OCI-LY1 (cell line): ENCODE results near the gene DHRS7B.

Experiments
- EZH2 ChIP-seq: fragments of 200-600 bp; sonication (generic), shearing (Covaris generic); IDR thresholded peaks from 2 replicates; pipeline ENCODE4 v1.8.0; 2017; ENCODE audit warnings: borderline replicate concordance, mixed run types, mild to moderate bottlenecking, antibody characterized with exemption, low read length, moderate library complexity, mixed read lengths
- TF ChIP-seq, protein P1 (sequence below): fragments of 200-600 bp; sonication (generic), shearing (Covaris generic); IDR thresholded peaks from 2 replicates; pipeline ENCODE4 v1.5.1; 2017; ENCODE audit warnings: mild to moderate bottlenecking, antibody characterized with exemption, low read length, moderate library complexity, mixed read lengths

DNA sequence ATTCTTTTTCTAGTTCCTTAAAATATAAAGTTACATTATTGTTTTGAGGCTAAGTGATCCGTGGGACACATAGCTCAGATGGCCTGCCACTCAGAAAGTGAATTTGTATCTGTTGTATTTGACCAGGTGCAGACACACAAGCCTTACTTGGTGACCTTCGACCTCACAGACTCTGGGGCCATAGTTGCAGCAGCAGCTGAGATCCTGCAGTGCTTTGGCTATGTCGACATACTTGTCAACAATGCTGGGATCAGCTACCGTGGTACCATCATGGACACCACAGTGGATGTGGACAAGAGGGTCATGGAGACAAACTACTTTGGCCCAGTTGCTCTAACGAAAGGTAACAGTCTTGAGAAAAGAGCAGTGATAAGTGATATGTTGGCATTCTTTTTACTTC lies 56.7 kb downstream of the DHRS7B start:
- TF ChIP-seq EZH2 = no peak
- TF ChIP-seq, protein P1, sequence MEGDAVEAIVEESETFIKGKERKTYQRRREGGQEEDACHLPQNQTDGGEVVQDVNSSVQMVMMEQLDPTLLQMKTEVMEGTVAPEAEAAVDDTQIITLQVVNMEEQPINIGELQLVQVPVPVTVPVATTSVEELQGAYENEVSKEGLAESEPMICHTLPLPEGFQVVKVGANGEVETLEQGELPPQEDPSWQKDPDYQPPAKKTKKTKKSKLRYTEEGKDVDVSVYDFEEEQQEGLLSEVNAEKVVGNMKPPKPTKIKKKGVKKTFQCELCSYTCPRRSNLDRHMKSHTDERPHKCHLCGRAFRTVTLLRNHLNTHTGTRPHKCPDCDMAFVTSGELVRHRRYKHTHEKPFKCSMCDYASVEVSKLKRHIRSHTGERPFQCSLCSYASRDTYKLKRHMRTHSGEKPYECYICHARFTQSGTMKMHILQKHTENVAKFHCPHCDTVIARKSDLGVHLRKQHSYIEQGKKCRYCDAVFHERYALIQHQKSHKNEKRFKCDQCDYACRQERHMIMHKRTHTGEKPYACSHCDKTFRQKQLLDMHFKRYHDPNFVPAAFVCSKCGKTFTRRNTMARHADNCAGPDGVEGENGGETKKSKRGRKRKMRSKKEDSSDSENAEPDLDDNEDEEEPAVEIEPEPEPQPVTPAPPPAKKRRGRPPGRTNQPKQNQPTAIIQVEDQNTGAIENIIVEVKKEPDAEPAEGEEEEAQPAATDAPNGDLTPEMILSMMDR = no peak
